Activated T-helper 2 cell treated with anti-CD3 and anti-CD28 coated beads, Interferon-gamma antibody, Interleukin-2, Interleukin-4, amounts not matched to agents 10 μg/mL and 5 μg/mL and 100 μg/mL, durations not matched to agents 14 hours and 24 hours and 36 hours (primary cell): Measurements from ENCODE around the gene CADM2. TPM values are rescaled to one million over a fixed set of nuclear protein-coding genes. Genes with fewer than 3 reads are reported as not detected.
"Not testable (repeated sequence)": the region's sequence is repeated elsewhere in the genome, so short reads cannot be mapped to it uniquely, and the experiment has no call there.

Source experiments
- DNase-seq: peaks from one replicate; pipeline ENCODE4 v3.0.0; 2021; ENCODE audit warnings: low spot score
- H3K27ac Mint-ChIP-seq: one replicate; pipeline ENCODE4 v1.8.0; 2021; ENCODE audit warnings: mixed read lengths
- H3K27me3 Mint-ChIP-seq: one replicate; pipeline ENCODE4 v1.8.0; 2021; ENCODE audit warnings: low read depth, mixed read lengths
- H3K36me3 Mint-ChIP-seq: one replicate; pipeline ENCODE4 v1.8.0; 2021; ENCODE audit warnings: low read depth, mixed read lengths
- H3K4me1 Mint-ChIP-seq: one replicate; pipeline ENCODE4 v1.8.0; 2021; ENCODE audit warnings: low read depth, mixed read lengths
- H3K4me3 Mint-ChIP-seq: one replicate; pipeline ENCODE4 v1.8.0; 2021; ENCODE audit warnings: low read depth, mild to moderate bottlenecking, moderate library complexity, mixed read lengths
- H3K9me3 Mint-ChIP-seq: one replicate; pipeline ENCODE4 v1.8.0; 2021; ENCODE audit warnings: mixed read lengths
- intact Hi-C: fragments of 100-400 bp; cut with micrococcal nuclease; formaldehyde crosslinking; loops from one replicate; pipeline ENCODE4 v1.15.1; 2023
- total RNA-seq: library from RNA; stranded (reverse); gene quantifications from 2 replicates; pipeline ENCODE4 v1.2.3, GENCODE V29; 2022

The CADM2 gene
- total RNA-seq, 1 donor from 2014 or later: not detected

GRCh38 chr3:85498177-85498576, 539.4 kb downstream of the CADM2 start:
- intact Hi-C loops: no loop called here
- Mint-ChIP-seq H3K27ac (no peak overlapping the region), H3K27me3 (no peaks in the 10 kb centered on the region), H3K36me3 (no peaks in the 10 kb centered on the region), H3K4me3 (no peak overlapping the region), H3K4me1 (no peaks in the 10 kb centered on the region), H3K9me3 (peaks cover 5% of the 10 kb centered on the region)
- DNase-seq: no peak

DNA sequence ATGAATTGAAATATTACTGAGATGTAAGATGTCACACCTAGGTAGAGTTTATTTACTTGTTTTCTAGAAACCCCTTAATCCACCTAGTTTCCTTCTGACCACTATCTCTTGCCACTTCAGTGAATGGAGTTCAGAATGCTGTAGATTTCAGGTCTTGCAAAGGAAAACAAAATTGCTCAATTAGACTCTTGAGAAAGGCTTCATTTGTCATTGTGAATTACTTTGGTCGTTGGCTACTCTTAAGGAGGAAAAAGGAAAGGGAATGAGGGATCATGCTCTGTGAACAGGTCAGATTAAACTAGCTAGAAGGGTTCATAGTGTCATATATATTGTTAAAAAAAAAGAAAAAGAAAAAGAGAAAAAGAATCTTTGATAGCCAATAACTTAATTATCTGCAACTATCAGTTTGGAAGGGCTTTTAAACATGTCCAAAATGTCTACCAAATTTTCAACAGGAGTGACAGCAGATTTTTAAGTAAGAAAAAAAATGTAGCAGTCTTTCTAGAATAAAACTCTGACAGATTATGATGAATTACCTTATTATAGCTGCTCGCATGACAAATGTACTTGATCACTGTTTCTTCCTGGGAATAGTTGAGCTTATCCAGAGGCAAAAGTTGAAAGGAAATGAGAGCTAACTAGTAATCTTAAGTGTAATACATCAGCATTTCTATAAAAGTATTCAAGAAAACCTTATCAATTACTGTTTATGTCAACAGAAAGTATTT, 543.5 kb downstream of the CADM2 start:
- H3K9me3 Mint-ChIP-seq: peaks cover 10% of the 10 kb centered on the region
- H3K4me3 Mint-ChIP-seq: no peak overlapping the region
- intact Hi-C loops: no loop called here
- H3K4me1 Mint-ChIP-seq: no peaks in the 10 kb centered on the region
- H3K27ac Mint-ChIP-seq: no peak overlapping the region
- DNase-seq: no peak
- H3K27me3 Mint-ChIP-seq: no peaks in the 10 kb centered on the region
- no peaks in the 10 kb centered on the region for H3K36me3 Mint-ChIP-seq

DNA sequence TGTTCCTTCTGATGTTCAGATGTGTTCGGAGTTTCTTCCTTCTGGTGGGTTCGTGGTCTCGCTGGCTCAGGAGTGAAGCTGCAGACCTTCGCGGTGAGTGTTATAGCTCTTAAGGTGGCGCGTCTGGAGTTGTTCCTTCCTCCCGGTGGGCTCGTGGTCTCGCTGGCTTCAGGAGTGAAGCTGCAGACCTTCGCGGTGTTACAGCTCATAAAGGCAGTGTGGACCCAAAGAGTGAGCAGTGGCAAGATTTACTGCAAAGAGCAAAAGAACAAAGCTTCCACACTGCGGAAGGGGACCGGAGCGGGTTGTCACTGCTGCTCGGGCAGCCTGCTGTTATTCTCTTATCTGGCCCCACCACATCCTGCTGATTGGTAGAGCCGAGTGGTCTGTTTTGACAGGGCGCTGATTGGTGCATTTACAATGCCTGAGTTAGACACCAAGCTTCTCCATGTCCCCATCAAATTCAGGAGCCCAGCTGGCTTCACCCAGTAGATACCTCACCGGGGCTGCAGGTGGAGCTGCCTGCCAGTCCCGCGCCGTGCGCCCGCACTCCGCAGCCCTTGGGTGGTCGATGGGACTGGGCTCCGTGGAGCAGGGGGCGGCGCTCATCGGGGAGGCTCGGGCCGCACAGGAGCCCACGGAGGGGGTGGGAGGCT, 545.5 kb downstream of the CADM2 start:
- intact Hi-C loops: not testable (repeated sequence)

GRCh38 chr3:85504785-85505511, 546.2 kb downstream of the CADM2 start:
- H3K27ac Mint-ChIP-seq, H3K36me3 Mint-ChIP-seq, H3K4me1 Mint-ChIP-seq, intact Hi-C loops, H3K4me3 Mint-ChIP-seq, H3K27me3 Mint-ChIP-seq, DNase-seq: not testable (repeated sequence)
- peaks cover 10% of the 10 kb centered on the region for H3K9me3 Mint-ChIP-seq

More for the DNA sequence above, 545.5 kb downstream of the CADM2 start:
- H3K27ac Mint-ChIP-seq, H3K4me1 Mint-ChIP-seq, H3K27me3 Mint-ChIP-seq, DNase-seq, H3K4me3 Mint-ChIP-seq, H3K36me3 Mint-ChIP-seq: not testable (repeated sequence)
- H3K9me3 Mint-ChIP-seq: peaks cover 10% of the 10 kb centered on the region

- DNase-seq, intact Hi-C loops, H3K4me1 Mint-ChIP-seq, H3K27me3 Mint-ChIP-seq, H3K27ac Mint-ChIP-seq, H3K36me3 Mint-ChIP-seq, H3K4me3 Mint-ChIP-seq: not testable (repeated sequence)
- peaks cover 10% of the 10 kb centered on the region for H3K9me3 Mint-ChIP-seq
Measured at GRCh38 chr3:85507052-85507451, 548.3 kb downstream of the CADM2 start.

DNA sequence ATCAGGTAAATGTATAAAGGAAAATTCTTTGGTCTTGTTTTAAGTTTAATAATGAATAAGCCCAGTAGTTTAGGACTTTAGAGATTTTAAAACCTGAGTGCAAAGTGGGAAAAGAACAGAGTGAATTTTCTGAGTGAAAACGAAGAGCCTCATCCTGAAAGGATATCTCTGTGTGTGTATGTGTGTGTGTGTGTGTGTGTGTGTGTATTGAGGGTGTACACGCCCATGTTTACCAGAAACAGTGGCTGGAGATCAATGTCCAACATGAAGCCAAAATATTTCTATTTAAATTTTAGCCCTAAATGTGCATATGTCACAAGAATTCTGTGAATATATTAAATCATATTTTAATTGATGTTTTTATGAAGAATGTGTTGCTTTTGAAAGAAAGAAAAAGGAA, 549.9 kb downstream of the CADM2 start:
- intact Hi-C loops: no loop called here
- H3K27me3 Mint-ChIP-seq: no peaks in the 10 kb centered on the region
- H3K36me3 Mint-ChIP-seq: no peaks in the 10 kb centered on the region
- no peak for DNase-seq
- H3K9me3 Mint-ChIP-seq: peaks cover 10% of the 10 kb centered on the region
- H3K4me3 Mint-ChIP-seq: no peak overlapping the region
- no peak overlapping the region for H3K27ac Mint-ChIP-seq
- no peaks in the 10 kb centered on the region for H3K4me1 Mint-ChIP-seq

GRCh38 chr3:85516146-85516545, 557.4 kb downstream of the CADM2 start:
- H3K27ac Mint-ChIP-seq: no peak overlapping the region
- no peaks in the 10 kb centered on the region for H3K9me3 Mint-ChIP-seq
- H3K4me3 Mint-ChIP-seq: no peak overlapping the region
- intact Hi-C loops: no loop called here
- H3K4me1 Mint-ChIP-seq: no peaks in the 10 kb centered on the region
- no peak for DNase-seq
- no peaks in the 10 kb centered on the region for H3K27me3 Mint-ChIP-seq
- no peaks in the 10 kb centered on the region for H3K36me3 Mint-ChIP-seq

DNA sequence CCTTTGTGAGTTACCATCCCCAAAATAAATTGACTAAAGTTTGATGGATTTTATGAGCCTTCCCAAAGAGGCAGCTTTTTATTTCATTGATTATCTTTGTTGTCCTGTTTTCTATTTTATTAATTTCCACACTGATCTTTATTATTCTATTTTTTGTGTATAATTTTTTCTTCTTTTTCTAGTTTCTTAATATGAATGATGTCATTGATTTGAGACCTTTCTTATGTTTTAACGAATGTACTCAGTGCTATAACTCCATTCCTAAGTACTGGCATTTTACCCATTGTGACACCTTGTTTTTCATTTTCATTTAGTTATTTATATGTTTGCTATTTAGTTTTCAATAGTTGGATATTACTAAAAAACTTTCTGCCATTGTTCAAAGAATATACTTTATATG, 565.3 kb downstream of the CADM2 start:
- intact Hi-C loops: no loop called here
- H3K27ac Mint-ChIP-seq: no peak overlapping the region
- H3K4me1 Mint-ChIP-seq: no peaks in the 10 kb centered on the region
- H3K4me3 Mint-ChIP-seq: no peak overlapping the region
- no peak for DNase-seq
- H3K27me3 Mint-ChIP-seq: no peaks in the 10 kb centered on the region
- H3K9me3 Mint-ChIP-seq: peaks cover 15% of the 10 kb centered on the region
- H3K36me3 Mint-ChIP-seq: no peaks in the 10 kb centered on the region

DNA sequence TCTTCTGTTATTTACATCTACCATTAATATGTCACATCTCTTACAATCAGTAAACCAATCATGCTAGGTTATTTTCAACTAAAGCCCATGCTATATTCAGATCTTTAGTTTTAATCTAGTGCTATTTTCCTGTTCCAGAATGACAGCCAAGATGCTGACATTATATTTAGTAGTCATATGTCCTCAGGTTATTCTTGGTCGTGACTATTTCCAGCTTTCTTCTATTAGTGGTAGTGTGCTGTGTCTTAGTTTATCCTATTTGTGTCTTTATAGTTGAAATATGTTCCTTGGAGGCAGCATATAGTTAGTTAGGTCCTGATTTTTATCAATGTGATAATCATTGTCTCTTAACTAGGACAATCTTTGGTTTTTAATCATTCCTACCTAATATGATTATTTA, 566.5 kb downstream of the CADM2 start:
- H3K27me3 Mint-ChIP-seq: no peaks in the 10 kb centered on the region
- H3K27ac Mint-ChIP-seq: no peak overlapping the region
- no peak for DNase-seq
- H3K4me3 Mint-ChIP-seq: no peak overlapping the region
- intact Hi-C loops: no loop called here
- H3K9me3 Mint-ChIP-seq: peaks cover 23% of the 10 kb centered on the region
- no peaks in the 10 kb centered on the region for H3K4me1 Mint-ChIP-seq
- H3K36me3 Mint-ChIP-seq: no peaks in the 10 kb centered on the region

DNA sequence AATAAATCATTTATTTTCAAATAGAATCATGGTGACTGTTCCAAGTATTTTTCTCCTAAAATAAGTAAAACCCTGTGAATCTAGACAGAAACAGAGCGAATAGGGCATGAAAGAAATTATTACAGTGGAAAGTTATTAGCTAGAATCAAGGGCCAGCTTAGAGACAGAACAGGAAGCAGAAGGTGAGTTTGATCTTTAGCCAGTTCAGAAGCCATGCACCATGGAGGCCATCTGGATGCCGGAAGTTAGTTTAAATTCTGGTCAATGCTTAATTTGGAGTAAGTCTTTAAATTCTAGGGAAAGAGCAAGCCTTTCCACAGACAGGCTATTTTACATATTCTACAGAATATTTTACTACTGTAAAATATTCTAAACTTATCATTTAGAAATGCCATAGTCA, 574.8 kb downstream of the CADM2 start:
- intact Hi-C loops: no loop called here
- DNase-seq: no peak
- Mint-ChIP-seq H3K9me3 (peaks cover 20% of the 10 kb centered on the region), H3K27ac (no peak overlapping the region), H3K36me3 (no peaks in the 10 kb centered on the region), H3K4me1 (no peaks in the 10 kb centered on the region), H3K4me3 (no peak overlapping the region), H3K27me3 (no peaks in the 10 kb centered on the region)

- no peaks in the 10 kb centered on the region for H3K4me1 Mint-ChIP-seq
- no peaks in the 10 kb centered on the region for H3K27me3 Mint-ChIP-seq
- no peak for DNase-seq
- no peak overlapping the region for H3K4me3 Mint-ChIP-seq
- H3K36me3 Mint-ChIP-seq: no peaks in the 10 kb centered on the region
- intact Hi-C loops: no loop called here
- no peak overlapping the region for H3K27ac Mint-ChIP-seq
- H3K9me3 Mint-ChIP-seq: peaks cover 13% of the 10 kb centered on the region
Measured at GRCh38 chr3:85535517-85535916, 576.7 kb downstream of the CADM2 start.

DNA sequence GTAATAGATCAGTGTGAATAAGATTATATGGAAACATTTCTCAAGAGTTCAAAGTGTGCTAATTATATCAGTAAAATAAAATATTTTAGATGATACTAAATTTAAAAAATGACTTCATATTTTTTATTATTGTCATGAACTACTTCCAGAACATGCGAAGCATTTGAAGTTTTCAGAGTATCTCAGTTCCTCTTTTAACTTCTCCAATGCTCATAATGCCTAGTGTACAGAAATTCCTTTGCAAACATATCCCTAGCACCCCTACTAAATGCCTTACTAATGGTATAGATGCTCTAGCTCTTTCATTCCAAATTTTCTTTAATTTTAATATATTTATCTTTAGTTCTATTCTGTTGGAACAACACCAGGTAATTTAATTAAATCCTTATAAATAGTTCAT, 580.4 kb downstream of the CADM2 start:
- Mint-ChIP-seq H3K27me3 (no peaks in the 10 kb centered on the region), H3K4me3 (no peak overlapping the region), H3K4me1 (no peaks in the 10 kb centered on the region), H3K27ac (no peak overlapping the region), H3K36me3 (no peaks in the 10 kb centered on the region), H3K9me3 (no peaks in the 10 kb centered on the region)
- DNase-seq: no peak
- intact Hi-C loops: no loop called here

DNA sequence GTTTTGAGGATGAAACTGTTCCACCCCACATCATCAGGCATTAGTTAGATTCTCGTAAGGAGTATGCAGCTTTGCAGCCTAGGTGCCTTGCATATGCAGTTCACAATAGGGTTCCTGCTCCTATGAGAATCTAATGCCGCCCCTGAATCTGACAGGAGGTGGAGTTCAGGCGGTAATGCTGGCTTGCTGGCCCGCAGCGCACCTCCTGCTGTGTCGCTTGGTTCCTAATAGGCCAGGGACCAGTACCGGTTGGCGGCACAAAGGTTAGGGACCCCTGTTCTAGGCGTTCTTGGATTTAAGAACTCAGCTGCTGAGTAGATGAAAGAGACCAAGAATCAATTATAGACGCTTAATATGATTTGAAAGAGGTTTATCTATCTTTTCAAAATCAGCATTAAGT, 595.4 kb downstream of the CADM2 start:
- Mint-ChIP-seq H3K27me3 (no peaks in the 10 kb centered on the region), H3K27ac (no peak overlapping the region), H3K4me3 (no peak overlapping the region), H3K9me3 (no peaks in the 10 kb centered on the region), H3K36me3 (no peaks in the 10 kb centered on the region), H3K4me1 (no peaks in the 10 kb centered on the region)
- intact Hi-C loops: no loop called here
- no peak for DNase-seq
